ES-I3 (cell line): ENCODE measurements around the gene WLS.

Experiments used
- H3K36me3 ChIP-seq: 2 replicates; pipeline ENCODE4 v1.6.1; 2013; ENCODE audit warnings: mild to moderate bottlenecking, low read length, control low read depth, moderate library complexity; ENCODE audit not compliant: insufficient read depth
- H3K4me1 ChIP-seq: 2 replicates; pipeline ENCODE4 v1.6.1; 2013; ENCODE audit warnings: mild to moderate bottlenecking, control low read depth, low read length; ENCODE audit not compliant: insufficient read depth
- H3K9ac ChIP-seq: 2 replicates; pipeline ENCODE4 v1.6.1; 2013; ENCODE audit warnings: low read depth, mild to moderate bottlenecking, low read length, moderate library complexity
- H3K9me3 ChIP-seq: 2 replicates; pipeline ENCODE4 v1.6.1; 2013; ENCODE audit warnings: mild to moderate bottlenecking, low read length, moderate library complexity; ENCODE audit not compliant: control insufficient read depth, insufficient read depth

The WLS gene

GRCh38 chr1:68234094-68234493 lies 1.8 kb upstream of the WLS start:
- Histone ChIP-seq H3K4me1 (peaks cover 14% of the 10 kb centered on the region), H3K9me3 (no peaks in the 10 kb centered on the region), H3K9ac (no peak overlapping the region), H3K36me3 (no peaks in the 10 kb centered on the region)

DNA sequence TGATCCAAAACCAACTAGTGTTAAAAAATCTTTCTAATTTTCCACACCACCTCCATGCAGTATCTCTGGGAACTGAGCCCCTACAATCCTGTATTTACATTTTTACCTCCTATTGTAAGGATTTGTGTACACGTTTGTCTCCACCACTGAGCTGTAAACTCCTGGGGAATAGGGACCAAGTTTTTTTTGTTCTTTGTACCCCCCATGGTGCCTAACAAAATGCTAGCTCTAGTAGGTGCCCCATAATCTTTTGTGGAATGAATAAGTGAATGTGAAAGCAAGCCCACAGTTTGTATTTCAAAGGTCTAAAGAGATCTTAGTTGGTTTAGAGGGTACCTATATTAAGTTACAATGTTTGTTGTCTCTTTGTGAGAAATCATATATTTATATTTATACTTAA lies 879 bp upstream of the WLS start:
- no peaks in the 10 kb centered on the region for H3K36me3 ChIP-seq
- H3K9me3 ChIP-seq, result no peaks in the 10 kb centered on the region
- H3K9ac ChIP-seq, result peak overlapping the region; percentile 96; the same call in 1 of the 2 replicates
- H3K4me1 ChIP-seq, result peaks cover 14% of the 10 kb centered on the region

DNA sequence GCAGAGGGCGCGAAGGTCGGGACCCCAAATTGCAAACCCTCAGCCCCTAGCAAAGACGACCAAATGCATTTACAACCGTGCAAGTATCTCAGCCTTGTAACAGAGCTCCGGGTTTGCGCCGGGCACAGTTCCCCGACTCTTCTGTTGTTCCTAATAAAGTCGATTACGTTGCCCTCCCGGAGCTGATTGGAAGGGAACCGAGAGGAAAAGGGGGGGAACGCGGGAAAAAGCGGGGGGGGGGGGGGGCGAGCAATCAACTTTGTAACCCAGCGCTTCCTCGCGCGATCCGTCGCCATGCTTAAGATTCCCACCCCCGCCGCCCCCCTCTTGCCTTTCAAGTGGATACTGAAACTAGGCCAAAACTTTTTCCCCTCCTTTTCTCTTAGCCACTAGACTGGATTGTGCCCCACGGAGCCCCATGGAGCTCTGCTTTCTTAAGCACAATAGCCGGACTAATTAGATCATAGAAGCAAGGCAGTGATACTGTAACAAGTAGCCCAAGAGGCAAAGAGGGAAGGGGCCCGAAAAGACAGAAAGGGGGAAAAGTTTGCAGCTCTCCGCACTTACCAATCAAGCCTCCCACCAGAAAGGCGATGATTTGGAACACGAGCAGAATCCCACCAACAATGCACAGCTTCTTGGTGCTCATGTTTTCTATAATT lies 565 bp downstream of the WLS start:
- peak overlapping the region; percentile 96 for H3K9ac ChIP-seq
- no peaks in the 10 kb centered on the region for H3K36me3 ChIP-seq
- no peaks in the 10 kb centered on the region for H3K9me3 ChIP-seq
- H3K4me1 ChIP-seq, result peaks cover 14% of the 10 kb centered on the region

- Histone ChIP-seq H3K36me3 (no peaks in the 10 kb centered on the region), H3K9ac (peak overlapping the region; percentile 96; the same call in 1 of the 2 replicates), H3K9me3 (no peaks in the 10 kb centered on the region), H3K4me1 (peaks cover 14% of the 10 kb centered on the region)
These were observed 1.3 kb downstream of the WLS start for GRCh38 chr1:68230901-68231626.

DNA sequence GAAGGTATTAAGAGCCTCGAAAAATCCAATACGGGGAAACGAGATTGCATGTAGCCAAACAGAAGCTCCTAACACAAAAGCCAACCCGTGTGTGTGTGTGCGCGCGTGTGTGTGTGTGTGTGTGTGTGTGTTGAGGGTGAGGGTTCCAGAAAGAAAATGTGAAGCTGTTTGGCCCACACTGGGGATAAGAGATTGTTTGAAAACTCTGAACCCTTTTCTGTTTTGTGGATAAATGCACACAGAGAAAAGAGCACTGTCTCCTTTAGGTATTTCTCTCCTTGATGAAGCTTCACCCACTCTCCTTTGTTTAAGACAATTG lies 1.9 kb downstream of the WLS start:
- H3K9ac ChIP-seq, result peak overlapping the region; percentile 96; the same call in 1 of the 2 replicates
- no peaks in the 10 kb centered on the region for H3K36me3 ChIP-seq
- H3K4me1 ChIP-seq, result peaks cover 14% of the 10 kb centered on the region
- no peaks in the 10 kb centered on the region for H3K9me3 ChIP-seq

GRCh38 chr1:68229650-68230483 lies 2.5 kb downstream of the WLS start:
- Histone ChIP-seq H3K9ac (peak overlapping the region; percentile 96; the same call in 1 of the 2 replicates), H3K4me1 (peaks cover 14% of the 10 kb centered on the region), H3K36me3 (no peaks in the 10 kb centered on the region)

GRCh38 chr1:68228851-68229250 lies 3.5 kb downstream of the WLS start:
- Histone ChIP-seq H3K9me3 (no peaks in the 10 kb centered on the region), H3K9ac (no peak overlapping the region), H3K36me3 (no peaks in the 10 kb centered on the region), H3K4me1 (peaks cover 14% of the 10 kb centered on the region)

More at GRCh38 chr1:68229650-68230483, 2.5 kb downstream of the WLS start:
- H3K9me3 ChIP-seq, result no peaks in the 10 kb centered on the region

- H3K36me3 ChIP-seq, result no peaks in the 10 kb centered on the region
These were observed 4.7 kb downstream of the WLS start for GRCh38 chr1:68227598-68227997.

DNA sequence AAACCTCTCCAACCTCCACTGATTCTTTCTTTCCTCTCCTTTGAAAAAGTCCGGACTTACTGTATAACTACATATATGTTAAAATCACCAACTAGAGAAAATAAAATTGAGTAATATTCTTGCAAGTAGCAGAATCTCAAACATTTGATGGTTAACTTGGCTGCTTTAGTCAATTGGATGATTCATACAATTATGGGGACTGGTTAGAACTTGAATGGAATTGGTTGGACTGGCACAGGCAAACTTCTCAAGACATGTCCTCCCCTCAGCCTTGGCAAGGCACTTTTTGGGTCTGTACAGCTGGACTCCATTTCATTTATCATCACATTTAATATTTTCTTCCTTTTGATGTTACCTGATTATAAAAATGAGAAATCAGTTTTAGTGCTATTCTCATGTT lies 6.5 kb downstream of the WLS start:
- Histone ChIP-seq H3K4me1 (peaks cover 23% of the 10 kb centered on the region), H3K36me3 (no peaks in the 10 kb centered on the region), H3K9ac (no peak overlapping the region)

More at GRCh38 chr1:68227598-68227997, 4.7 kb downstream of the WLS start:
- no peak overlapping the region for H3K9ac ChIP-seq
- 0 out of 2 replicates have a peak, but pooled peaks cover 9% of the 10 kb centered on the region for H3K4me1 ChIP-seq
- H3K9me3 ChIP-seq, result no peaks in the 10 kb centered on the region

GRCh38 chr1:68223687-68224086 lies 8.6 kb downstream of the WLS start:
- no peaks in the 10 kb centered on the region for H3K36me3 ChIP-seq
- H3K9me3 ChIP-seq, result no peaks in the 10 kb centered on the region
- peaks cover 15% of the 10 kb centered on the region for H3K4me1 ChIP-seq
- no peak overlapping the region for H3K9ac ChIP-seq

More for the DNA sequence above, 6.5 kb downstream of the WLS start:
- no peaks in the 10 kb centered on the region for H3K9me3 ChIP-seq

GRCh38 chr1:68221980-68222373 lies 10.3 kb downstream of the WLS start:
- H3K4me1 ChIP-seq, result peaks cover 32% of the 10 kb centered on the region
- H3K9ac ChIP-seq, result no peak overlapping the region
- no peaks in the 10 kb centered on the region for H3K36me3 ChIP-seq
- no peaks in the 10 kb centered on the region for H3K9me3 ChIP-seq

DNA sequence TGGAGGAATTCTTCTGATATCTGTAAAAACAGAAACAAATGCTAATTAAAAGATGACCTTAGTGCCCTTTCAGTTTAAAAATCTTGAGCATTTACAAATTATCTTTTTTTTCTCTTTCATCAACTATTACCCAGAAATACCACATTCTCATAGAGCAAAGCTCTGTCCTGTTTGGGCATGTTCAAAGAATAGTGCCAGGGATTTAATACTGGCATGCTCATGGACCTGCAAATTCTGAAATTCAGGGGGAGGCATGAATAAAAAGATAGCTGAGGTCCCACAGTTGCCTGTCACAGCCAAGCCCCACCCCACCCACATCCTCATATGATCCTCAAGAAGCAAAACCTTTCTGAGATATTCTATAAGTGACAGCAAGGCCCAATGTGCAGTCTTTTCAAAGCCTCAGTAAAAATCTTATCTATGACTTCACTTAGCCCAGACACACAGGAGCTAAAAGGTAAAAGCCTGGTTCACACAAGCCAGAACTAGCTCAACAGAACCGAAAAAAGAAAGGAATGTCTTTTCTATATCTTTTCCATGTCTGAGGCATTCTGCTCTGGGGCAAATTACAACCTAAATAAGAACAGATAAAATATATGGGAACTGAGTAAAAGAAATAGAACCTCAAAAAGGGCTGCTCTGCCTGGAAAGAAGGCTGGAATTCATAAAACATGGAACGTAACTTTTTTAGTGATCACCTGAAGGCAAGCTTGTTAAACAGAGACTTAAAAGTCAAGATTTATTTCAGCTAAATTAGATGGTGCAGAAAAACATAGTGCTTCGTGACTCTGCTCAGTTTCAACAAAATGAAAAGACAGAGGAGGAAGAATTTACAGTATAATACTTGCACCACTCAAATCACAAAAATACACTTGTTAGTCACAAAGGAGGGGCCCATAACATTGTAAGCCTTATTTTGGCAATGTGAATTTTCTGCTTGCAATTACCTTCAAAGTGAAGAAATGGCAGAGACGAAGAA lies 11.0 kb downstream of the WLS start:
- peaks cover 33% of the 10 kb centered on the region for H3K4me1 ChIP-seq
- no peak overlapping the region for H3K9ac ChIP-seq

GRCh38 chr1:68220420-68220819 lies 11.9 kb downstream of the WLS start:
- Histone ChIP-seq H3K9me3 (no peaks in the 10 kb centered on the region), H3K9ac (no peak overlapping the region), H3K4me1 (peaks cover 33% of the 10 kb centered on the region), H3K36me3 (no peaks in the 10 kb centered on the region)

More for the DNA sequence above, 11.0 kb downstream of the WLS start:
- no peaks in the 10 kb centered on the region for H3K36me3 ChIP-seq
- no peaks in the 10 kb centered on the region for H3K9me3 ChIP-seq
